HG03025 (cell line): ENCODE measurements around the gene ZDHHC9.
A peak's percentile ranks its signal among the peaks of the same experiment; 100 is the strongest.
"Not testable (repeated sequence)": the region's sequence is repeated elsewhere in the genome, so short reads cannot be mapped to it uniquely, and the experiment has no call there.

Experiments used
- ATAC-seq: cut with Tn5 transposase; IDR thresholded peaks from one replicate; pipeline ENCODE4 v1.9.1; 2021; ENCODE audit warnings: mild to moderate bottlenecking, moderate library complexity; ENCODE audit not compliant: unreplicated experiment, low FRiP score

The ZDHHC9 gene

DNA sequence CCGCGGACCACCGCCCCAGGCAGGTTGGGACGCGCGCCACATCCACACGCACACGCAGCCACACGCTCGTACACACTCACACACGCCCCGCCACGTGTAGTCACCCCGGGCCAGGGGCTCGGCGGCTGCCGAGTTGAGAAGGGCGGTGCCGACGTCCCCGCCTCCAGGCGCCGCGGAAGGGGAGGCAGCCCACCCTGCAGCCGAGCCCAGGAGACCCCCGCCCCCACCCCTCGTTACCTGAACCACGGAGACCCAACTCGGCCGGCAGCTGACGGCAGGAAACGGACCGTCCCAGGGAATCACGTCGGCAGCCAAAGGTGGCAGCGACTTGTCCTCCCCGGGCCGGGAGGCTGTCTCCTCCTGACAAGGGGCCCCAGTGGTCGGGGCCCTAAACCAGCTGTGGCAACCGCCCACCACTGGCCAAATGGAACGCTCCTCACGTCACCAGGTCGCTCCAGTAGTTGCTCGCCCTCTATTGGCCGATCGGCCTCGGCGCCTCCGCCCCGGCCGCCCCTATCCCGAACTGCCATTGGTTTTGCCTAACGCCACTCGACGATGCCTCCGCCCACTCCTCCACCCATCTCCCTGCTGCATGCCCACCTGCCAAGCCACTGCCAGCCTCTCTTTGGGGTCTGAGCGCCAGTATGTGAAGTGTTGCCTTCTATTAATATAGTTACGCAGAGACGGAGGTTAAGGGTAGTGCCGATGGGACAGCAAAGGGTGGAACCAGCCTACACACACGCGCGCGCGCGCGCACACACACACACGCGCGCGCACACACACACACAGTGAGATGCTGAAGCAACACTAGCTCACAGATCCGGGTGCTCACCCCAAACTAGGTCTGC is at the start of gene ZDHHC9:
ZDHHC9 (minus strand) TSS at position 428 of the 848 bp plus-strand sequence. CDS start 1,941 bp downstream, outside the sequence.
- ATAC-seq: peak; percentile 98

DNA sequence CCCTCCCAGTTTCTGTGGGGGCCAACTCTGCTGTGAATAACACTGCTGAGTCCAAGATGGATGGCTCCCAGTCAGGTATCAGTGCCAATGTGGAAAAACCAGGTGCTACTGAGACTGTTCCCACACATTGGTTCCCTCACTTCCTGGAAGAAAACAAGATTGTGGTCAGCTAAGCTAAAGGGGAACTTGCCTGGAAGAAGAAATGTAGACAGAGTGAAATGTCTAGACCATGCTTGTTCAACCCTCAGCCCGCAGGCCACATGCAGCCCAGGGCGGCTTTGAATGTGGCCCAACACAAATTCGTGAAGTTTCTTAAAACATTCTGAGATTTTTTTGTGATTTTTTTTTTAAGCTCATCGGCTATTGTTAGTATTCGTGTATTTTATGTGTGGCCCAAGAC is 33.7 kb upstream of the ZDHHC9 start:
- no peak for ATAC-seq

DNA sequence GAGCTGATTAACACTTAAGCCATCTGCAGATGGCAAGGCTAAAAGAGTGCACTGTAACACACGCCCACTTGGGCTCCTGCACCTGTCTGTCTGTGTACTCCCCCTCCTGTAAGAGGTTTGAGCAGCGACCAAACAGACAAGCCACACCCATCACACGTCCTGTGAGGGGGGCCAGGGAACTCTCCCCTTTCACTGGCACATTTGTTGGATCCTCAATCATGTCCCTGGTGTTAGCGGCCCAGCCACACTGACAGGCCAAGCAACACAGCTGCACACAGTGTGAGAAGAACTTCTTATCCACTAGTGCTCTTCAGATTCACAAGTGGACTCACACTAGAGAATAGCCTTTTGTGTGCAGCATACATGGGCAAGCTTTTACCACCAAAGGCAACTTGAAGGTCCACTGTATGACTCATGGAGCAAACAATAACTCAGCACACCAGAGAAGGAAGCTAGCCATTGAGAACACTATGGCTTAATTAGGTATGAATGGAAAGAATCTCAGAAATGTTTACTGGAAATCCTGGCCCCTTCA is 33.2 kb upstream of the ZDHHC9 start:
- ATAC-seq: no peak

DNA sequence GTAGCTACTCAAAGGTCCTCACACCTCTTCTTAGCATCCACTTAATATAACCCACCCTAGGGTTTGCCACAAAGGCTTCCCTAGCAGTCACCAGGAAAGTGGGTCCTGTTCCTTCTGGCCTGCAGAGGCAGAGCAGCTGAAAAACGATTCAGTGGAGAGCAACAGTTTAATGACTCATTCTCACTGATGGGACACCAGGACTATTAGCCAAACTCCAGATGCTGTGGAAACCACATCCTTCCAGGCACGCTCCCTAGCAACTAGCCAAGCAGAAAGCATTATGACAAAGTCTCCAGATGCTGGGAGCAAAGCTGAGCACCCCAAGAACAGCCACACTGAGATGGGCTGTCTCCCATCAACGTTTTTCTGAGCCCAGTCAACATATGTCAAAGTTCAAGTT is 32.0 kb upstream of the ZDHHC9 start:
- no peak for ATAC-seq

DNA sequence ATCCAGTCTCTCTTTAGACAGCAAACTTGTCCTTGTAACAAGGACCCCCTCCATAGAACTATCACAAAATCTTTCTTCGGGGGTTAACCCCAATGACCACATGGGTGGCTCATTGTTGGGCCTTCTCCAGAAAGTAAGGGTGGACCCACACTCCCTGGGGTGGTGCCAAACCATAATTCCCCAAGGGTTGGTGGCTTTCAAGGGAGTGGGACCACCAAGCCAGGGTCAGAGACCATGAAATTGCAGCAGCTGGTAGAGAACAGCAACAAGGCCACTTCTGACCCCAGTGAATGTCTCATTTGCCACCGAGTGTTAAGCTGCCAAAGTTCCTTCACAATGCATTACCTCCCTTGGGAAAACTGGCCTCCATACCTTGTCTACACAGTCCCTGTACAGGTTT is 28.8 kb upstream of the ZDHHC9 start:
- ATAC-seq: no peak

DNA sequence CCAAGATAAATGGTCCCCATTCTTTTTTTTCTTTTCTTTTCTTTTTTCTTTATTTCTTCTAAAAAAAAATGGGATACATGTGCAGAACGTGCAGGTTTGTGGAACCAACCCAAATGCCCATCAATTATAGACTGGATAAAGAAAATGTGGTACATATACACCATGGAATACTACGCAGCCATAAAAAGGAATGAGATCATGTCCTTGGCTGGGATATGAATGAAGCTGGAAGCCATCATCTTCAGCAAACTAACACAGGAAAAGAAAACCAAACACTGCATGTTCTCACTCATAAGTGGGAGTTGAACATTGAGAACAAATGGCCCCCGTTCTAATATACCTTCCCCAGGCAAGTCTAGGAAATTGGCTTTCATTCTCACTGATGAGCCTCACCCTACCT is 22.6 kb upstream of the ZDHHC9 start:
- not testable (repeated sequence) for ATAC-seq

DNA sequence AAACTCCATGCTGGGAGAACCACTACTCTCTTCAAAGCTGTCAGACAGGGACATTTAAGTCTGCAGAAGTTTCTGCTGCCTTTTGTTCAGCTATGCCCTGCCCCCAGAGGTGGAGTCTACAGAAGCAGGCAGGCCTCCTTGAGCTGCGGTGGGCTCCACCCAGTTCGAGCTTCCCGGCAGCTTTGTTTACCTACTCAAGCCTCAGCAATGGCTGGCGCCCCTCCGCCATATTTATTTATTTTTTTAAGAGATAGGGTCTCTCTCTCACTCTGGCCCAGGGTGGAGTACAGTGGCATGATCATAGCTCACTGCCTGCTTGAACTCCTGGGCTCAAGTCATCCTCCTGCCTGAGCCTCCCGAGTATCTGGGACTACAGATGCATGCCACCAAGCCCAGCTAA is 15.4 kb upstream of the ZDHHC9 start:
- not testable (repeated sequence) for ATAC-seq

DNA sequence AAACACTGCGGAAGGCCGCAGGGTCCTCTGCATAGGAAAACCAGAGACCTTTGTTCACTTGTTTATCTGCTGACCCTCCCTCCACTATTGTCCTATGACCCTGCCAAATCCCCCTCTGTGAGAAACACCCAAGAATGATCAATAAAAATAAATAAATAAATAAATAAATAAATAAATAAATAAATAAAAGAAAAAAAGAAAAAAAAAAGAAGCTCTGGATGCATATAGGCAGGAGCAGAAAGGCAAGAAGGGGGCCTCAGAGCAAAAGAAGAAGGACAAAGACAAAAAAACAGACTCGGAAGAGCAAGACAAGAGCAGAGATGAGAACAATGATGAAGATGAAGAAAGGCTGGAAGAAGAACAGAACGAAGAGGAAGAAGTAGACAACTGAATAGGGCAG is 8.1 kb upstream of the ZDHHC9 start:
- ATAC-seq: not testable (repeated sequence)

DNA sequence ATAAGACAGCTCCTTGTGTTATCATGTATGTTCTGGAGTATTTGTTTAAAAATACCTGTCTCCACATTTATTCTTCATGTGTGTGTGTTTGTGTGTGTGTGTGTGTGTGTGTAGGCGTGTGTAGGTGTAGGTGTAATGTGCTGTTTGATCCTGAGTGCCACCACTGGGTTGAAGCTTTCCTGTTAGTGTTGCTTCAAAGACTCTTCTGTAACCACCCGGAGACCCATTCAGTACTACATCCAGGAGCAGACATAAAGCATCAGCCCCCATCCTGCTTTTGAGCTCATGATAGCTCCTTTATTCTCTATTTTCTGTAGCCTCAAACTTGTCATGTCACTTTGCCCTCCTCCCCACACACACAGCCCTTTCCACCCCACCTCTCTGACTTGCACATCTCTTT is 3.0 kb upstream of the ZDHHC9 start:
- no peak for ATAC-seq

DNA sequence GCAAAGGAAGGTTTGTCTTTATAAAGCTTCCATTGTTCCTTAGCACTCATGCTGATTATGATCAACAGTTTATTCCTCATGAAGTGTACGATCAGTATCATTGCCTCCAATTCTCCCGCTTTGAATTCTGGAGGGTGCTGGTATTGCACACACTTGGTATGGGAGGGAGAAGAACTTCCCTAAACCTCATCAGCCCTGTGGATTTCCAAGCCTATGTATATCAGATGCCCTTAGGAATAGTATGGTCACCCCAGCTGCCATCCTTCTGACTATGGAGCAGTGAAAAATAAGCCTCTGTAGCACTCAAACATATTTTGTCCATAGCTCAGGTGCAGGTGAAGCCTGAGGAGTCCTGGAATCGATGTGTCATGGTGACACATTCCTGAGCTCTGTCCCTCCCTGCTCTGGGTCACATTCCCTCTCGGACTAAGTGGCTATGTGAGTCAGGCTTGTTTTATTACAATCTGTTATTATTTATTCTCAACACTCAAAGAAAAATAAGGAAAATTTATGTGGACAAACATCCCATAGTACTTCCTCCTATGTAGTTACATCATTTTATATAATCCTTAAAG is 2.0 kb upstream of the ZDHHC9 start:
- no peak for ATAC-seq

DNA sequence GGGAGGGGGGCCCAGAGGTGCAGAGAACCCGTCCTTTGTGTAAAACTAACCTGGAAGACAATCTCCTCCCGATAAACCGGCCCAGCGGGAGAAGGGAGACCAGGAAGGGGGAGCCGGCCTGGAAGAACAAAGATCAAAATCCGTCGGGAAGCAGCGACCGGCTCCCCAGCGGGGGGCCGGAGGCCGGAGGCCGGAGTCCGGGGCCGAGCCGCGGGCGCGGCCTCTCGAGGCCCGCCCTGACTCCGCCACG is 552 bp downstream of the ZDHHC9 start:
- no peak for ATAC-seq

DNA sequence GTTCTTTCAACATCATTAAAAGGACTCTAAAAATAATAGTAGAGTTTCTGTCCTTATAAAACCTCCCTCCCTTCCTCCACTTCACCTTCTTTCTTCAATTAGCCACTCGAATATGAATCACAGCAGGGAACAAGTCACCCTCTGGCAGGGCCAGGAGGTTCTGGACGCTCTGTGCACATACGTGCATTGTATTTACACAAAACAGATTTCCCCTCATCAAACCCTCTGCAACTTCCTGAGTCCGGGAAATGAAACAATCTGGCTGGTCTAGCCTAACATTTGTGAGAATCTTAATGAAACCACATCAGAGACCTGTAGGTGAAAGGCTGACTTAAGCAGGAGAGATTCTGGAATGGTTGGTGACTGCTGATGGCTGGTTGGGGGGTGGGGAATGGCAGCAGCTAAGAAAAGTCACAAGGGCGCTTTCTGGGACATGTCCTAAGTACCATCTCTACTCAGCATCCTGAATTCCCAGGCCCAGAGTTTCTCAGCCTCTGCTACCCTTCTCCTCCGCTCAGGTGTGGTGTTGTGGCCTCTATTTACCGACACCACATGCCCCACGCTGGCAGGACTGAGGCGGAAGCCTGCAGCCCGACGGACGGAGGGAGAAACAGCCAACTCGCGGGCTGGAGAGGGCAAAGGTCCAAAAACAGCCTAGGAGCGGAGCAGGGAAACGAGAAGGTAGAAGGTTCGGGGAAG is 1.0 kb downstream of the ZDHHC9 start:
- no peak for ATAC-seq

DNA sequence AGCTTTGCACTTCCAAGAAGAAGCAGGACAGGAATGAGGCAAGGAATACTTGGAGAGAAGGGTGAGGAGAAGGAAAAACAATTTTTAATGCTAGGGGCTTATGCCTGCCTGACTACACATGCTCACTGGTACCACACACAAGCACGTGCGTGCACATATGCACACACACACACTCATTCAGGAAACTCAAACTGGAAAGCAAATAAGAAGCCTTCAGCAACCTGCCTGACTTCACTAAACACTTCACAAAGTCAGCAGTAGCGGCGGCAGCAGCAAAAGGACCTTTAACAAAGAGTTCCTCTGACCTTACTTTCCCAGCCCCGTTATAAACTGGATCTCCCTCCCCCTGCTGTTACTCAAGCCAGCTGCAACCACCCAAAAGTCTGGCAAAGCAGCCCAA is 3.3 kb downstream of the ZDHHC9 start:
- ATAC-seq: no peak

DNA sequence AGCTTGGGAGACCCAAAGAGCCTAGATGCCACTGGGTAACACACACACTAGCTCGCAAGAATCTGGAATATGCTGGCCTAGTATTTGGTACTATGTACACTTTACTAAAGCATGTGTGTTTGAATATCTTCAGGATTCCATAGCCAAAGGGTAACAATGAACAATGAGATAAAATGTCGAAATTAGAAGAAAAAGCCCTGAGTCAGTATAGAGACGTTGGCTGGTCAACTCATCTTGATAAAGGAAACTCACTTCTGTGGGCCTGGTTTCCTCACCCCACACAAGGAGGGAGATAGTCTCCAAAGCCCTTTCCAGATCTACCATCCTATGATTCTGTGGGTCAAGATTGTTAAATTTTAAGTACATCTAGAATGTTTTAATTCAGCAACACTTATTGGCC is 6.9 kb downstream of the ZDHHC9 start:
- ATAC-seq: no peak

DNA sequence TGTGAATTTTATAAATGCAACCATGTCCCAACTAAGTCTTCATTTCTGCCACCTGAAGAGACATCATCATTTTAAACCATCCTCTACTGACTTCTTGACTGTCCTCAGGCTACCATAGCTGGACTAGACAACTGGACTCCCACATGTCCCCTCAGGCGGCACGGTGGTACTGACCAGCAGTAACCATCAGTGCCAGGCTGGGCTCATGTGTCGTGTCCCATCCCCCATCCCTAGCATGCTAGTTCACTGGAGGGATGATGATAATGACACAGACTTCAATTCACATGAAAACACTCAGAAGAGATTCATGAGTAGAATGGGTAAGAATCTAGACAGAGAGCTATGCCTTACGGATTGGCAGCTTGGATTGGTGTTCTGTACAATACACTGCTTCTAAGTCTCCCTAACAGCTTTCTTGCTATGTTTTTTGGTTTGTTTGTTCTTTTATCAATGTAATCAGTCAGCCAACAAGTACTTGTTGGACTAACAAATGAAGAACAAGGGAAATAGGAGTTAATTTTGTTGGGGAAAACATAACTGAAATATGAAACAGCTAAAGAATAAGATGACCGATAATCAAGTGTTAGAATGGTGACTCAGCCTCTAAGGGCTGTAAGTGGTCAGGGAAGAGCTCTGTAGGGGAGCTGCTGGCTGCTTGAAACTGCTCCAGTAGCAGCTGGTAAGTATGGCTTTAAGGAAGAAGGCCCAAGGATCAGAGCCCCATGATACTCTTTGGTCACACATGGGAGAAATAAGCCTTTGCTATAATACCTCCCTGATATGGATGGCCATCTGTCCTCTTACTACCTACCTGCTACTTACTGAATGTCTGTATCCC is 10.3 kb downstream of the ZDHHC9 start:
- ATAC-seq: no peak

DNA sequence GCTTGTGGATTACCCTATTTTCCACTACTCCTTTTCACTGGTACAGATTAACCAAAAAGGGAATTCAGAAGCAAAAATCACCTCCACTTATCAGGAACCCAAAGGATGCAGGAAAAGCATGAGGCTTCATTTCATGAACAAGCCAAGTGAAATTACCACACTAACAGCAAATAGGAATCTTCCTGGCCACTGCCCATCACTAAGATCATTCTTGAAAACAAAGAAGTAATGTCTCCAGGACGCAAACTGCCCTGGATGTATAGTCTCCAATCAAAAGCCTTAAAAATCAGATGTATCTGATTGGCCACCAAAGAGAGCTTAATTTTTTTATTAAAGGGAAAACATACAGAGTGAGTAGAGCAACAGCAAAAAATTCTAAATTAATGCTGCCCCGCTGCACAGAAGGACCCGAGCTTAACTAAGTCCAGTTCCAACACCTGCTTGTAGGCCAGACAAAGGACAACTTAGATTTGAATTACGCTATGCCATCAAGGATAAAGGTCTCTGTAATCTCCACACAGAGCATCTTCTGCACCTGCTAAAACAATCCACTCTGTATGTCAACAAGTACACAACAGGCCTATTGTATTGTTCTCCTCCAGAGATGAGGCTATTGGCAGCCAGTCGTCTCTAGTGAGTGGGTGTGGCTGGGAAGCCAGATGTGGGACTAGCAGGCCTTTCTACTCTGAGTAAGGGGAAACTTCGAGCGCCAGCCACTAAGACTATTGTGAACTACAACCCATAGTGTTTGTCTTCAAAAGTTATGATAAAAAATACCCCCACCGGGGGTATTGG is 12.4 kb downstream of the ZDHHC9 start:
- ATAC-seq: no peak

DNA sequence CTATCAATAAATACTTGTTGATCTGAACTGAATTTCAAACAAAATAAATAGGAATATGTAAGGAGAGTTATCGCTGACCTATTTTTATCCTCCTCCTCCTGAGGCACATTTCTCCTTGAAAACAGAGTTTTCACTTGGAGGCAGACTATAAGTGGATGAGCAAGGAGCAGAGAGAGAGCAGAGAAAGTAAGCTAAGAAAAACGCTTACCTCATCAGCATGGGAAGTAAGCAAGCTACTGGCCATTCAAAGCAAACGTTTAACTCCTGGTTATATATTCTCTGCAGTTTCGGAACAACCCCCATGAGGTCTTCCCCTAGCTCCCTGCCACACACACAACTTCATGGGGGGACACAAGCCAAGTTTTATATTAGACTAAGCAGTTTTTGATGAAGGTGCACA is 13.2 kb downstream of the ZDHHC9 start:
- no peak for ATAC-seq

DNA sequence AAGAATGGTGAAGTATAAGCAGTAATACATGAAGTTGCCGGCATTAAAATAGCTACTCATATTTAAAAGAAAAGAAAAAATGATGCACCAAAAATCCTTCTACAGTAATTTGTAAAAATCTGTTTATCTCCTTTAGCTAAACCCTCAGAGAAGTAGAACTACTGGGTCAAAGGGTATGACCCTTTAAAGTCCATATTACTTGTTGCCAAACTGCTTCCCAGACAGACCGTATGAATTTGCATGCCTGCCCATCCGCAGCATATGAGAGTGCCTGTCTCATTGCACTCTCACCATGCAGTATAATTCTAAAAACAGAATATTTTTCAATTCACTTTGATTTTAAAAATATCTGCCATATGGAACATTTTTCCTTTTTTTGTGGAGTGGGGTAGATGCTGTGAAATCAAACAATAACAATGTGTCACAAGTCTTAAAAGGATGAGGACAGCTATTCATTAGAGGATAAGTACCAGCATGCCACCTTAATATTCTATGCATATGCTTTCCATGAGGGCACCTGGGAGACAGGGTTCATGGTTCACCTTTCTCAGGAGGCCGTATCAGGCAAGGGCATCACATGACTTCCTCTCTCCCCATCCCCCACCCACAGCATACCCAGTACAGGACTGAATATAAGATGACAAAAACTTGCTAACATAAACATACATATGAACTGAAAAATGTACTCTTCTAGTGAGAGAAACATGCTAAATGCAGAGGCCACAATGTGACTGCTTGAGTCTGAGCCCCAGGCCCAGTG is 17.8 kb downstream of the ZDHHC9 start:
- ATAC-seq: no peak

DNA sequence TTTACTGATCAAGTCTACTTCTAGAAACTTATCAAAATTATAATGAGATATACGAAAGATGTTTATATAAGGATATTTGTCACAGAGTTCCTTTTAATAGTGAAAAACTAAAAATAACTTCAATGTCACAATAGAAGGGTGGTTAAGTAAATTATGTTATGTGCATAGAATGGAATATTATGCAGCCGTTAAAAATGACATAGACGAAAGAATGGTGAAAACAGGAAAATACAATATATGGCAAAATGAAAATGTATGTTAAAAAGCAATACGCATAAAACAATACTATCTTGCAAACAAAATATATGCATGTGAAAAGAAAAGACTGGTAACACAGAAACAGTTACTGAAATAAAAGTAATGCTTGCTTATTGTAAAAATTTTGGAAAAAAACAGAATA is 19.1 kb downstream of the ZDHHC9 start:
- ATAC-seq: no peak
